ENCODE results near the gene CCDC88B.

CCDC88B gene

DNA sequence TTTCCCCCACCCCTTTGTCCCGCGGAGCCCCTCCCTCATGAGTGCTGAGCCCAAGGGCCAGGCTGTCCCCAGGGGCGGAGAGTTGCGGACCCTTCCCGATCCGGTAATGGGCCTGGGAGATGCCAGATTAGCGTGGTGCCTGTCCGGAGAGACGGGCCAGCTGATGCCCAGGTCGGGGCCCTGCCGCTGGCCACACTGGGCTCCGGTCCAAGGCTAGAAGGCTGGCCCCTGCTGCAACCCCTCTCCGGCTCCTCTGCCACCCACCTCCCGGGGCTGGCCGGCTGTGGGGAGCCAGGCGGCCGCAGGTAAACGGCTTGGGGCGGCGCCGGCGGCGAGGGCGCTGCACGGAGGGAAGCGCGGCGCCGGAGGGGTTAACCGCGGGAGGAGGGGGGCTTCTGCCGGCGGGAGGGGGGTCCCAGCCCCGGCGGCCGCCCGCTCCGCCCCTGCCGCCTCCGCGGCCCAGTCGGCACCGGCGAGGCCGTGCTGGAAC, 48.7 kb upstream of the CCDC88B start, which contains the start of gene KCNK4:
Gene KCNK4 (plus strand): TSS at position 41 of the 490 bp plus-strand sequence. CDS start 1,717 bp downstream, outside the sequence.
- CTCF ChIA-PET = no interaction called here
- Histone ChIP-seq H3K4me3 (ENCODE audit: low read depth, low read length) (peak within 1 kb of the TSS; percentile 25), H3K9me3 (ENCODE audit: control insufficient read depth, insufficient read depth, low read depth, low read length) (no peaks in the 10 kb centered on the region), H3K36me3 (ENCODE audit: control insufficient read depth in 2 of 2, insufficient read depth in 1 of 2, low read length in 2 of 2) (peaks cover 0 to 24% of the 10 kb centered on the region in 2 experiments; a peak in 1 of 3 replicates), H3K27ac (ENCODE audit: extremely low read depth, low read depth, low read length) (no peak within 1 kb of the TSS; the same call in 1 of the 2 replicates), H3K4me1 (ENCODE audit: control insufficient read depth, insufficient read depth, low read length) (no peaks in the 10 kb centered on the region)
- POLR2A ChIA-PET = no interaction called here
- no peak for TF ChIP-seq HOXC10 (CRISPR knock-in tag; IDR thresholded peaks at IDR 0.05)
- no peak for TF ChIP-seq ZNF248 (tag by site-specific recombination; IDR thresholded peaks at IDR 0.05)
- no peak for TF ChIP-seq ZNF146 (tag by site-specific recombination; IDR thresholded peaks at IDR 0.05)
- TF ChIP-seq, protein P1, sequence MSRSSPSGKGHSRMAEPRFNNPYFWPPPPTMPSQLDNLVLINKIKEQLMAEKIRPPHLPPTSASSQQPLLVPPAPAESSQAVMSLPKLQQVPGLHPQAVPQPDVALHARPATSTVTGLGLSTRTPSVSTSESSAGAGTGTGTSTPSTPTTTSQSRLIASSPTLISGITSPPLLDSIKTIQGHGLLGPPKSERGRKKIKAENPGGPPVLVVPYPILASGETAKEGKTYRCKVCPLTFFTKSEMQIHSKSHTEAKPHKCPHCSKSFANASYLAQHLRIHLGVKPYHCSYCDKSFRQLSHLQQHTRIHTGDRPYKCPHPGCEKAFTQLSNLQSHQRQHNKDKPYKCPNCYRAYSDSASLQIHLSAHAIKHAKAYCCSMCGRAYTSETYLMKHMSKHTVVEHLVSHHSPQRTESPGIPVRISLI (tag by site-specific recombination; IDR thresholded peaks at IDR 0.05) = no peak
- TF ChIP-seq ZNF23 (tag by site-specific recombination; IDR thresholded peaks at IDR 0.05; ENCODE audit: borderline replicate concordance) = no peak
- no peak for TF ChIP-seq SALL2 (tag by site-specific recombination; IDR thresholded peaks at IDR 0.05; ENCODE audit: borderline replicate concordance)
- TF ChIP-seq ZNF514 (tag by site-specific recombination; IDR thresholded peaks at IDR 0.05) = no peak
- TF ChIP-seq, protein P2, sequence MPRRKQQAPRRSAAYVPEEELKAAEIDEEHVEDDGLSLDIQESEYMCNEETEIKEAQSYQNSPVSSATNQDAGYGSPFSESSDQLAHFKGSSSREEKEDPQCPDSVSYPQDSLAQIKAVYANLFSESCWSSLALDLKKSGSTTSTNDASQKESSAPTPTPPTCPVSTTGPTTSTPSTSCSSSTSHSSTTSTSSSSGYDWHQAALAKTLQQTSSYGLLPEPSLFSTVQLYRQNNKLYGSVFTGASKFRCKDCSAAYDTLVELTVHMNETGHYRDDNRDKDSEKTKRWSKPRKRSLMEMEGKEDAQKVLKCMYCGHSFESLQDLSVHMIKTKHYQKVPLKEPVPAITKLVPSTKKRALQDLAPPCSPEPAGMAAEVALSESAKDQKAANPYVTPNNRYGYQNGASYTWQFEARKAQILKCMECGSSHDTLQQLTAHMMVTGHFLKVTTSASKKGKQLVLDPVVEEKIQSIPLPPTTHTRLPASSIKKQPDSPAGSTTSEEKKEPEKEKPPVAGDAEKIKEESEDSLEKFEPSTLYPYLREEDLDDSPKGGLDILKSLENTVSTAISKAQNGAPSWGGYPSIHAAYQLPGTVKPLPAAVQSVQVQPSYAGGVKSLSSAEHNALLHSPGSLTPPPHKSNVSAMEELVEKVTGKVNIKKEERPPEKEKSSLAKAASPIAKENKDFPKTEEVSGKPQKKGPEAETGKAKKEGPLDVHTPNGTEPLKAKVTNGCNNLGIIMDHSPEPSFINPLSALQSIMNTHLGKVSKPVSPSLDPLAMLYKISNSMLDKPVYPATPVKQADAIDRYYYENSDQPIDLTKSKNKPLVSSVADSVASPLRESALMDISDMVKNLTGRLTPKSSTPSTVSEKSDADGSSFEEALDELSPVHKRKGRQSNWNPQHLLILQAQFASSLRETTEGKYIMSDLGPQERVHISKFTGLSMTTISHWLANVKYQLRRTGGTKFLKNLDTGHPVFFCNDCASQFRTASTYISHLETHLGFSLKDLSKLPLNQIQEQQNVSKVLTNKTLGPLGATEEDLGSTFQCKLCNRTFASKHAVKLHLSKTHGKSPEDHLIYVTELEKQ (tag by site-specific recombination; IDR thresholded peaks at IDR 0.05; ENCODE audit: borderline replicate concordance) = no peak

DNA sequence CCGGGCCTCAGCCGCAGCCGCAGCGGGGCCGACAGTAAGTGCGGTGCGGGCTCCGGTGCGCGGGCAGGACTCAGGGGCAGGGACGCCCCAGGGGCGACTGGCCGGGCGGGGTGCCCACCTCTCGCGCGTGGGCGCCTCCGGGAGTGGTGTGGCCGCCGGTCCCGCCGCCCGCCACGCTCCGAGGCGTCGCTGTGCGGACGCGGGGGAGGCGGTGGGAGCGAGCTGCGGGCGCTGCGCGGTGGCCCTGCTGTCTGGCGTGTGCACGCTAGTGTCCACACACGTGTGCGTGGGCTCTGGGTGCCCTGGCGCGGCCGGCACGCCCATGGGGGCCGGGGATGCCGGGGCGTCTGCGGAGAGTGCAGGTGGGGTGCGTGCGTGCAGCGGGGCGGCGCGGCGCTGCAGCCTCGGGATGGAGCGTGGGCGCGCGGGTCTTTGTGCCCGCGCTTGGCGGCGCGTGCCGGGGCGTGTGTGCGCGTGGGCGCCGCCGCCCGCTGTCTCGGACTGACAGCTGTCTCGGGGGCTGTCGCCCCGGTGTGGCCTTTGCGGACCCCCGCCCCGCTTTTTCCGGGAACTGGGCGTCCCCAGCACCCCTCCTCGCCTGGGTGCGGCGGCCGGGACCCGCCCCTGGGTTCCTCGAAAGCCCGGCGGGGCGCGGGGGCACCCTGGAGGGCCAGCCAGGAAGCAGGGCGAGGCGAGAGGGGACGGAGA, 48.1 kb upstream of the CCDC88B start:
- Histone ChIP-seq H3K4me3 (ENCODE audit: low read depth, low read length) (peak overlapping the region; percentile 25), H3K27ac (ENCODE audit: extremely low read depth, low read depth, low read length) (no peak overlapping the region; the same call in 1 of the 2 replicates), H3K36me3 (ENCODE audit: control insufficient read depth in 2 of 2, insufficient read depth in 1 of 2, low read length in 2 of 2) (peaks cover 0 to 23% of the 10 kb centered on the region in 2 experiments; a peak in 1 of 3 replicates), H3K9me3 (ENCODE audit: control insufficient read depth, insufficient read depth, low read depth, low read length) (no peaks in the 10 kb centered on the region), H3K4me1 (ENCODE audit: control insufficient read depth, insufficient read depth, low read length) (no peaks in the 10 kb centered on the region)
- ChIA-PET POLR2A (no interaction called here), CTCF (interaction anchor here (1.0 to 1.4 kb wide), 2 partner anchors 9 to 63 kb away, joined by 3 to 6 read pairs; no protein-coding TSS in a partner anchor)
- TF ChIP-seq SCRT2 (tag by site-specific recombination; IDR thresholded peaks at IDR 0.05) (no peak), ZBTB48 (tag by site-specific recombination; IDR thresholded peaks at IDR 0.05) (no peak), GLIS2 (tag by site-specific recombination; IDR thresholded peaks at IDR 0.05) (no peak), KLF1 (tag by site-specific recombination; IDR thresholded peaks at IDR 0.05) (0 out of 2 replicates have a peak, but pooled peaks have one; percentile 14), ZFHX2 (tag by site-specific recombination; conservative IDR thresholded peaks at IDR 0.05) (peak; percentile 97), EGR2 (tag by site-specific recombination; IDR thresholded peaks at IDR 0.05; ENCODE audit: low read depth) (peak; percentile 26; the same call in 1 of the 2 replicates)
- TF ChIP-seq, protein P3, sequence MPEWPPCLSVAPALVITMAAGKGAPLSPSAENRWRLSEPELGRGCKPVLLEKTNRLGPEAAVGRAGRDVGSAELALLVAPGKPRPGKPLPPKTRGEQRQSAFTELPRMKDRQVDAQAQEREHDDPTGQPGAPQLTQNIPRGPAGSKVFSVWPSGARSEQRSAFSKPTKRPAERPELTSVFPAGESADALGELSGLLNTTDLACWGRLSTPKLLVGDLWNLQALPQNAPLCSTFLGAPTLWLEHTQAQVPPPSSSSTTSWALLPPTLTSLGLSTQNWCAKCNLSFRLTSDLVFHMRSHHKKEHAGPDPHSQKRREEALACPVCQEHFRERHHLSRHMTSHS (tag by site-specific recombination; IDR thresholded peaks at IDR 0.05) = no peak
- TF ChIP-seq, protein P4, sequence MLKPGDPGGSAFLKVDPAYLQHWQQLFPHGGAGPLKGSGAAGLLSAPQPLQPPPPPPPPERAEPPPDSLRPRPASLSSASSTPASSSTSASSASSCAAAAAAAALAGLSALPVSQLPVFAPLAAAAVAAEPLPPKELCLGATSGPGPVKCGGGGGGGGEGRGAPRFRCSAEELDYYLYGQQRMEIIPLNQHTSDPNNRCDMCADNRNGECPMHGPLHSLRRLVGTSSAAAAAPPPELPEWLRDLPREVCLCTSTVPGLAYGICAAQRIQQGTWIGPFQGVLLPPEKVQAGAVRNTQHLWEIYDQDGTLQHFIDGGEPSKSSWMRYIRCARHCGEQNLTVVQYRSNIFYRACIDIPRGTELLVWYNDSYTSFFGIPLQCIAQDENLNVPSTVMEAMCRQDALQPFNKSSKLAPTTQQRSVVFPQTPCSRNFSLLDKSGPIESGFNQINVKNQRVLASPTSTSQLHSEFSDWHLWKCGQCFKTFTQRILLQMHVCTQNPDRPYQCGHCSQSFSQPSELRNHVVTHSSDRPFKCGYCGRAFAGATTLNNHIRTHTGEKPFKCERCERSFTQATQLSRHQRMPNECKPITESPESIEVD (tag by site-specific recombination; IDR thresholded peaks at IDR 0.05) = no peak
- TF ChIP-seq, protein P5, sequence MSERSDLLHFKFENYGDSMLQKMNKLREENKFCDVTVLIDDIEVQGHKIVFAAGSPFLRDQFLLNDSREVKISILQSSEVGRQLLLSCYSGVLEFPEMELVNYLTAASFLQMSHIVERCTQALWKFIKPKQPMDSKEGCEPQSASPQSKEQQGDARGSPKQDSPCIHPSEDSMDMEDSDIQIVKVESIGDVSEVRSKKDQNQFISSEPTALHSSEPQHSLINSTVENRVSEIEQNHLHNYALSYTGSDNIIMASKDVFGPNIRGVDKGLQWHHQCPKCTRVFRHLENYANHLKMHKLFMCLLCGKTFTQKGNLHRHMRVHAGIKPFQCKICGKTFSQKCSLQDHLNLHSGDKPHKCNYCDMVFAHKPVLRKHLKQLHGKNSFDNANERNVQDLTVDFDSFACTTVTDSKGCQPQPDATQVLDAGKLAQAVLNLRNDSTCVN (tag by site-specific recombination; optimal IDR thresholded peaks at IDR 0.05) = peak; percentile 44
- TF ChIP-seq, protein P6, sequence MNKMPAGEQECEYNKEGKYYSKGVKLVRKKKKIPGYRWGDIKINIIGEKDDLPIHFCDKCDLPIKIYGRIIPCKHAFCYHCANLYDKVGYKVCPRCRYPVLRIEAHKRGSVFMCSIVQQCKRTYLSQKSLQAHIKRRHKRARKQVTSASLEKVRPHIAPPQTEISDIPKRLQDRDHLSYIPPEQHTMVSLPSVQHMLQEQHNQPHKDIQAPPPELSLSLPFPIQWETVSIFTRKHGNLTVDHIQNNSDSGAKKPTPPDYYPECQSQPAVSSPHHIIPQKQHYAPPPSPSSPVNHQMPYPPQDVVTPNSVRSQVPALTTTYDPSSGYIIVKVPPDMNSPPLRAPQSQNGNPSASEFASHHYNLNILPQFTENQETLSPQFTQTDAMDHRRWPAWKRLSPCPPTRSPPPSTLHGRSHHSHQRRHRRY (tag by site-specific recombination; IDR thresholded peaks at IDR 0.05) = no peak
